Endometrial microvascular endothelial cells (primary cell): ENCODE results near the gene OGFR. TPM values are rescaled to one million over a fixed set of nuclear protein-coding genes. Genes with fewer than 3 reads are reported as not detected.

Experiments used
- in situ Hi-C: cut with HindIII; loops from 2 replicates; pipeline ENCODE4 v1.10.0; 2017; ENCODE audit warnings: low sequenced_read_pairs, low pct_unique_long_range_greater_than_20kb; ENCODE audit errors: inconsistent ontology term
- total RNA-seq: library from RNA; depleted of rRNA; stranded (reverse); fragments of >200 nt; gene quantifications from one replicate; pipeline ENCODE4 v1.2.3, GENCODE V29; 2015; ENCODE audit errors: inconsistent ontology term

The OGFR gene
- total RNA-seq, 1 donor from 2014 or later = 55.3 TPM

DNA sequence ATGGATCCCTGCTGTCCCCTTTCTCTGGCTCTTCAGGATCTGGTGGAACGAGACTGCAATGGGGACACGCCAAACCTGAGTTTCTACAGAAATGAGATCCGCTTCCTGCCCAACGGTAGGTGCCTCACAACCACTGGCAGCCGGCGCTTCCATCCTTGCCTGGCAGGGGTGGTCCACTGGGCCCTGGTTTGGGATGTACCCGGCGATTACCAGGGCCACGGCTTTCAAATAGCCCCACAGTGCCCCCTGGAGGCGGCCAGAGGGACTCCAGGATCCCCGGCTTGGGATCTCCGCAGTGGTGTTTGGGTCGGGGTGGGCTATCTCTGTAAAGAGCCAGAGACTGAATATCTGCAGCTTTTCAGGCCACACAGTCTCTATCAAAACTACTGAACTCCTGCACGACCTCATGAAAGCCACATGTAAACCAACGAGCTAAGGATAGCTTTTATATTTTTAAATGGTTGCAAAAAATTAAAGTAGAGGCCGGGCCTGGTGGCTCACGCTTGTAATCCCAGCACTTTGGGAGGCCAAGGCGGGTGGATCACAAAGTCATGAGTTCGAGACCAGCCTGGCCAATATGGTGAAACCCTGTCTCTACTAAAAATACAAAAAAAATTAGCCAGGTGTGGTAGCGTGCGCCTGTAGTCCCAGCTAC lies 3.7 kb downstream of the OGFR start:
- in situ Hi-C loops = no loop called here

DNA sequence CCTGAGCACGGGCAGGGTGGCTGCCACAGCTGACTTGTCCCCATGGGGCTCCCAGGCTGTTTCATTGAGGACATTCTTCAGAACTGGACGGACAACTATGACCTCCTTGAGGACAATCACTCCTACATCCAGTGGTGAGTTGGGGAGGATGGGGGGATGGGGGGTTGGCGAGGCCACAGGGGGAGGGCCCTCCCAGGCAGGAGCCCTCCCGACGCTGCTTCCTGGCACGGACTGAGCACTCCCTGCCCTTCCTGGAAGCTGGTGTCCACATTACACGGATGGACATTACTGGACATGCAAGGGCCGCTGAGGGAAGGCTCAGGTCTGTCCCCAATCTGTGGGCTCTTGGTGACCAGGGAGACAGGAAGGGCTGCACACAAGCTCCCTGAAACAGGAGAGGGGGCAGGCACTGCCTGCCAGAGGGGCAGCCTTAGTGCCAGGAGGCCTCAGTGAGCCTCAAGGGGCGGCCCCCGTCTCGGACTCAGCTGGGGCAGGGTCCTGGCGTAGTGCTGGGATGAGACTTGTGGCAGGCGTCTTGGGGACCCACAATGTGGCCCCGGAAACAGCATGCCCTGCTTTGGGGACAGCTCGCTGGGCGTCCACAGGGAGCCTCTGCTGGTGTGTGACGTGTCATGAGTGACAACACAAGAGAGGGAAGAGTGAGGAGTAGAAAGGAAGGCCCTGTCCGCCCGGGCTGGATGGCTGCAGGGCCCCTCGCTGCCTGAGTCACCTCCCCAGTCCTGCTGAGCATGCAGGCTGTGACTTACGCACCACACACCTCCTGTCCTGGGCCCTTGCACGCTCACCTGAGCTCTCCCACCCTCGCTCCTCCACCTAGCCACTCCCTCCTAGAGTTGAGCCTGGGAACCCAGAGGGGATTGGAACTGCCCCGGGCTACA lies 5.1 kb downstream of the OGFR start:
- in situ Hi-C loops = no loop called here

DNA sequence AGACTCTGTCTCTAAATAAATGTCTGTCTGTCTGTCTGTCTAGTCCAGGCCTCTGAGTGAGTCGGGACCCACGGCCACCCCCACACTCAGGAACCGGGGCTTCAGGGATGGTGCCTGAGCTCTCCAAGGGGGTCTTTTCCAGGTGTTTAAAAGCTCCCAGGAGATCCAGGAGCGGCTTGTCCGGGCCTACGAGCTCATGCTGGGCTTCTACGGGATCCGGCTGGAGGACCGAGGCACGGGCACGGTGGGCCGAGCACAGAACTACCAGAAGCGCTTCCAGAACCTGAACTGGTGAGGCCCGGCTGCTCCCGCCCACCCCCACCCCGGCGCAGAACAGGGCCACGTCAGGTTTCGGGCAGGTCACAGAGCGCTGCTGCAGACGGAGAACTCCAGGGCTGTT lies 6.7 kb downstream of the OGFR start:
- in situ Hi-C loops = no loop called here

DNA sequence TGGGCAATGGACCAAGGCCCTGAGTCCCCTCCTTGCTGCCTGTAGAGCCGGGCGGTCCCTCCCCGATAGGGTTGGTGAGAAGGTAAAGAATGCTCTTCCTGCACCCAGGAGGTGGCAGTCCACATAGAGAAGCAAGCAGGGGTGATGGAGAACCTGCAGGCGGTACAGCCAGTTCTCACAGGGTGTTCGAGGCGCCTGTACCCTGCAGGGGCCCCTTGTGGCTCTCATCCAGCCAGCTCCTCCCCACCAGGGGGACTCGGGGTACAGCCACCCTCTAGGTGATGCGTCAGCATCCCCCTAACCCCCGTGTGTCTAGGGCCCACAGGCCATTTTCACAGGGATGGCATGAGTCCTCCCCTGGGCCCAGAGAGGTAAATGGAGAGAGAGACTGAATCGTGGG lies 7.1 kb downstream of the OGFR start:
- in situ Hi-C loops = no loop called here

DNA sequence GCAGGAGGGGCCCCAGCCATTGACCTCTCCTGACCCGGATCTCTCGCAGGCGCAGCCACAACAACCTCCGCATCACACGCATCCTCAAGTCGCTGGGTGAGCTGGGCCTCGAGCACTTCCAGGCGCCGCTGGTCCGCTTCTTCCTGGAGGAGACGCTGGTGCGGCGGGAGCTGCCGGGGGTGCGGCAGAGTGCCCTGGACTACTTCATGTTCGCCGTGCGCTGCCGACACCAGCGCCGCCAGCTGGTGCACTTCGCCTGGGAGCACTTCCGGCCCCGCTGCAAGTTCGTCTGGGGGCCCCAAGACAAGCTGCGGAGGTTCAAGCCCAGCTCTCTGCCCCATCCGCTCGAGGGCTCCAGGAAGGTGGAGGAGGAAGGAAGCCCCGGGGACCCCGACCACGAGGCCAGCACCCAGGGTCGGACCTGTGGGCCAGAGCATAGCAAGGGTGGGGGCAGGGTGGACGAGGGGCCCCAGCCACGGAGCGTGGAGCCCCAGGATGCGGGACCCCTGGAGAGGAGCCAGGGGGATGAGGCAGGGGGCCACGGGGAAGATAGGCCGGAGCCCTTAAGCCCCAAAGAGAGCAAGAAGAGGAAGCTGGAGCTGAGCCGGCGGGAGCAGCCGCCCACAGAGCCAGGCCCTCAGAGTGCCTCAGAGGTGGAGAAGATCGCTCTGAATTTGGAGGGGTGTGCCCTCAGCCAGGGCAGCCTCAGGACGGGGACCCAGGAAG lies 7.7 kb downstream of the OGFR start:
- in situ Hi-C loops = no loop called here

DNA sequence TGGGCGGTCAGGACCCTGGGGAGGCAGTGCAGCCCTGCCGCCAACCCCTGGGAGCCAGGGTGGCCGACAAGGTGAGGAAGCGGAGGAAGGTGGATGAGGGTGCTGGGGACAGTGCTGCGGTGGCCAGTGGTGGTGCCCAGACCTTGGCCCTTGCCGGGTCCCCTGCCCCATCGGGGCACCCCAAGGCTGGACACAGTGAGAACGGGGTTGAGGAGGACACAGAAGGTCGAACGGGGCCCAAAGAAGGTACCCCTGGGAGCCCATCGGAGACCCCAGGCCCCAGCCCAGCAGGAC lies 8.2 kb downstream of the OGFR start:
- in situ Hi-C loops = no loop called here

DNA sequence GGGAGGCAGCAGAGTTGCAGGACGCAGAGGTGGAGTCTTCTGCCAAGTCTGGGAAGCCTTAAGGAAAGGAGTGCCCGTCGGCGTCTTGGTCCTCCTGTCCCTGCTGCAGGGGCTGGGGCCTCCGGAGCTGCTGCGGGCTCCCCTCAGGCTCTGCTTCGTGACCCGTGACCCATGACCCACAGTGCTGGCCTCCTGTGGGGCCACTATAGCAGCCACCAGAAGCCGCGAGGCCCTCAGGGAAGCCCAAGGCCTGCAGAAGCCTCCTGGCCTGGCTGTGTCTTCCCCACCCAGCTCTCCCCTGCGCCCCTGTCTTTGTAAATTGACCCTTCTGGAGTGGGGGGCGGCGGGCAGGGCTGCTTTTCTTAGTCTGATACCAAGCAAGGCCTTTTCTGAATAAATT lies 9.0 kb downstream of the OGFR start:
- in situ Hi-C loops = no loop called here

DNA sequence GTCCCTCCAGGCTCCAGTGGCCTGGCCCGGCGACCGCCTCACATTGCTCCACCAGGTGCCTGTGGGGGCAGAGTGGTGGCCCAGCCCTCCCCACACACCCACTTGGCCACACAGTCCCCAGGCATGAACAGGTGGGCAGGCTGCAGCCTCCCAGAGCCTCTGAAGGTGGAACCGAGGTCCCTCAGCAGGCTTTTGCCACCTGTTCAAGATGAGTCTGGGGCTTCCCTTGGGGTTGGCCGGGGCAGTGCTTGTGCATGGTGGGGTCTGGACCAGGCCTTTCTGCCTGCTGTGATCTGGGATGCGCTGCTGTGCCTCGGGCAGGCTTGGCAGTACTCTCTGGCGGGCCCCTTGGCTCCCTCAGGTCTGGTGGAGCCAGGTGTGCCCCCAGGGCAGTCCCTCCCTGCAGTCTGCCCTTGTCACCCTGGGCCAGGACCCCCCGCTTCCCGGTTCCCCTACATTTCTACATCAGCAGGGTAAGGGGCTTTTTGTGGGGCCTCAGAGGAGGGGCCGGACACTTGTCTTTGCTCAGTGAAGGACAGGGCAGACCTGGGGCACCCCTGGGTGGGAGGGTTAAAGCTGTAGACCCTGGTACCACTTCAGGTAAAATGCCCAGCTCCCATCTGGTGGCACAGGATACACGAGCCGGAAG lies 9.5 kb downstream of the OGFR start:
- in situ Hi-C loops = no loop called here

DNA sequence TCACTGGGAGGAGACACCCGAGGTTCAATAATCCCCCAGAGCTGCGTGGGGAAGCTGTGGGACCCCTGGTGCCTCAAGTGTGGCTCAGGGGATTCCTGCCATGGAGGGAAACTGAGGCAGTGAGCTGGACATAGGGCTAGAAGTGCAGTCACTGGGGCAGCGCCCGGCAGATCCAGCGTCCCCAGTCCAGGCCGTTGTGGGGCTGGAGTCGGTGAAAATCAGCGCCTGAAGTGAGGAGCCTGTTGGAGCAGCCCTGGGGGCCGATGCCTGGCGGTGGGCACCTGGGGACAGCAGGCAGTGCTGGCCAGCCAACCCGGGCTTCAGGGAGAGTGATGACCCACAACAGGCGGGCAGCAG lies 10.1 kb downstream of the OGFR start:
- in situ Hi-C loops = no loop called here

DNA sequence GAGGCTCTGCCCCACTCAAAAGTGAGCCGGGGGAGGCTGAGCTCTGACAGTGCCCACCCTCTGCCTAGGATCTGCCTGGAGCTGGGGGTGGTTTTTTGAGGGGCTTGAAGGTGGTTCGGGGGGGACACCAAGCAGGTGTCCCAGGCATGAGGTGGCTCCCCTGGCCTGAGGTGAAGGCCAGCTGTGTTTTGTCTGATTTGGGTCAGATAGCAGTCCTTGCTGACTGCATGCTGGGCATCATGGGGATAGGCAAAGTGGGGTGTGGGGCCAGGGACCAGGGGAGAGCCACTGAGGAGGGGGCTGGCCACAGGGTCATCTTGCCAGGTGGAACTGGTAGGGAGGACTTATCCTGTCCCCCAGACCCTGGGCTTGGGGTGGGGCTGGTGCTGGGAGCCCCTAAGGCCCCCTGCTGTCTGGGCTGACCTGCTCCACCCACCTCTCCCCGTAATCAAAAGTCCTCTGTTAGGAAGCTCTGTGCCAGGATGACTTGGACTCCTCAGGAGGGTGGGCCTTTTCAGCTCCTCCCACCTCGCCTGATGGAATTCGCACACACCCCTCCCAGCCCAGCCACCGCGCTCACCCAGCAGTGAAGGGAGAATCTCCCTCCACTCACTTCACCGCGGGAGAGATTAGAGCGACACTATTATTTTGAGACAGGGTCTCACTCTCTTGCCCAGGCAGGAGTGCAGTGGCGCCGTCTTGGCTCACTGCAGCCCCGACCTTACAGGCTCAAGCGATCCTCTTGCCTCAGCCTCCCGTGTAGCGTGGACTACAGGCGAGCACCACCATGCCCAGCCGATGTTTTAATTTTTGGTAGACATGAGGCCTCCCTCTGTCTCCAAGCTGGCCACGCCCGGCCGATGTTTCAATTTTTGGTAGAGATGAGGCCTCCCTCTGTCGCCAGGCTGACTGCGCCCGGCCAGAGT lies 10.7 kb downstream of the OGFR start:
- in situ Hi-C loops = no loop called here

DNA sequence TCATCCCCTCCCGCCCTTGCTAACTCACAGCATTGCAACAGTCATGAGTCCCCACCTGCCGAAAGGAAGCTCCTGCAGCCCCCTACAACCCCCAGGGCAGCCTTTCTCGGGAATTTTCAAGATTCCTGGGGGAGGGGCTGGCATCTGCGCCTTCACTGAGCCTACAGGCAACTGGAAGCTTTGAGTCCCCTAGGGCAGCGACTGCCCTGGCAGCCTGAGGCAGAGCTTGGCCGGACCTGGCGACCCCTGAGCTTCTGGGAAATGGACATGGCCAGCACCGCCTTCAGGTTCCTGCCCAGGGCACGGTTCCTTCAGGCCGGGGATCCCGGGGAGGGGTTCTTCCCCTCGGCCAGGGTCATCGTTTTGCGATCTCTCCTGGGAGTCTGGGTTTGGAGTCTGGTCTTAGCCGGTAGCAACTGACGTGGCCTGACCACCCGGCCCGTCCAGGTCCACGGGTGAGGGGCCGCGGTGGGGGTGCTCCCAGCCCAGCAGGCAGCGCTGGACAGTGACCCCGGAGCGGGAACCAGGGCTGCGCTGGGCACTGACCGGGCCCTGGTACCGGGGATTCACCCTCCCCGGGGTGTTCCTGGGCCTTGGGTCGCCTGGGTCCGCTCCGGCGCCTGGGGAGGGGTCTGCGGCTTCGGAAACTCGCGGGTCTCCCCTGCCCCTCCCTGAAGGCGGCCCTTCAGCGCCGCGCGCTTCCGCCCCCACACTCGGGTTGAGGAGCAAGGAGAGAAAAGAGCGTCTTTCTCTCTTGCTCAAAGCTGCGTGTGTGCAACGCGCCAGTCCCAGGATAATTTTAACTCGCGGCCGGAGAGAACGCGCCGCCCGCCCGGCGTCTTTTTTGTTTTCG lies 11.6 kb downstream of the OGFR start:
- in situ Hi-C loops = no loop called here

DNA sequence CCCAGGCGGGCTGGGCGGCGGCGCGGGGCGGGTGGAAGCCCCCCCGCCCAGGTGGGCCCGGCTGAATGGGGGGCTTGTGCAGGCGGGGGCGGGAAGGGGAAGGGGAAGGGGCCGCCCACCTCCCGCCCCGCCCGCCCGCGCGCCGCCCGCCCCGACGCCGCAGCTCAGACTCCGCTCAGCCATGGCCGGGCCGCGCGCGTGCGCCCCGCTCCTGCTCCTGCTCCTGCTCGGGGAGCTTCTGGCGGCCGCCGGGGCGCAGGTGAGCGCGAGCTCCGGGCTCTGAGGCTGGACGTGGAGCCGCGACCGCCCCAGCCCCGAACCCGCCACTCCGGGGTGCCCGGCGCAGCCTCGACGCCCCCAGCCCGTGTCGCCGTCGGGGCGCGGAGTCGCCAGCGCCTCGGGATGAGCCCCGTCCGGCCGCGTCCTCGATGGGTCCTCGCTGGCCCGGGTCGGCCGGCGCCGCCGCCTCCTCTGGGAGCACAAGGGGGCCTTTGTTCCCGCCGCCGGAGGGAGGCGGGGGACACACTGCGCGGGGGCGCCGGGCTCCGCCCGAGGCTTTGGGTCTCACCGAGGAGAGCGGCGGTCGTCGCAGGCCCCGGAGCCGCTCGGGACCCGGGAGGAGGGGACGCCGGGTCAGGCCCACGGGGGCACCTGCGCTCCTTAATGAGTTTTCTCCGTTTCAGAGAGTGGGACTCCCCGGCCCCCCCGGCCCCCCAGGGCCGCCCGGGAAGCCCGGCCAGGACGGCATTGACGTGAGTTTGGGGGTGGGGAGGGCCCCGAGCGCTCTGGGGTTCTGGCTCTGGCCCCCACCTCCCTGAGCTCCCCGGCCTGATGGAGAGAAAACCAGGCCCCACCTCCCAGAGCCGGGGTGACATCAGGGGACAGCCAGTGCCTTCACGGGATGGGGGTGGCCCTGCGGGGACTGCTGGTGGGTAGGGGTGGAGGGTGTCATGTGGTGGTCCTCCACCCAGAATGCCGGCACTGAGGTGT lies 12.5 kb downstream of the OGFR start, which contains the start of gene COL9A3:
TSS of gene COL9A3 (plus strand) at position 167 of the 990 bp plus-strand sequence. CDS start at position 182, 15 bp downstream.
- in situ Hi-C loops = no loop called here

DNA sequence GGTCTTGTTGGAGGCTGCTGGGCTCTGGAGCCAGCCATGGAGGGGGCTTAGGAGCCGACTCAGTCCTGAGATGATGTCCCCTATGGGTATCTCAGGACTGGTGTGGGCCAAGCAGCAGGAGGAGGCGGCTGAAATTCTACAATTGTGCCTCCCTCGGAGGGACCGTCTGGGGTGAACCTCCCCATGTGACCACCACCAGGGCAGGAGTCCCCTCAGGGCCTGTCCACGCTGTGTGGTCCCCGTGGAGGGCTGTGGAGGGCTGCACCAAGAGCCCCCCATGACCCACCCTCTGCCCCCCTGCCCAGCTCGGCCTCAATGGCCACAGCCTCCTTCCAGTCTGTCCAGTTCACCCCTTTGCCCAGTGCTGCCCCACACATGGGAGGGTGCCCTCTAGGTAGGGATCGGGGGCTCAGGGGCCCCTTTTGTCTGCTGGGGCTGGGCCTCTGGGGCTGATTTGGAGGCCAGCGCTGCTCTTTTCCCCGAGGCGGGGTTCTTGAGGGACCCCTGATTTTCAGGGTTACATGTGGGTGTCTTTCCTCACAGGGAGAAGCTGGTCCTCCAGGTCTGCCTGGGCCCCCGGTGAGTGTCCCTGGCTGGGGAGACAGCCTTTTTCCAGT lies 13.4 kb downstream of the OGFR start:
- in situ Hi-C loops = no loop called here

DNA sequence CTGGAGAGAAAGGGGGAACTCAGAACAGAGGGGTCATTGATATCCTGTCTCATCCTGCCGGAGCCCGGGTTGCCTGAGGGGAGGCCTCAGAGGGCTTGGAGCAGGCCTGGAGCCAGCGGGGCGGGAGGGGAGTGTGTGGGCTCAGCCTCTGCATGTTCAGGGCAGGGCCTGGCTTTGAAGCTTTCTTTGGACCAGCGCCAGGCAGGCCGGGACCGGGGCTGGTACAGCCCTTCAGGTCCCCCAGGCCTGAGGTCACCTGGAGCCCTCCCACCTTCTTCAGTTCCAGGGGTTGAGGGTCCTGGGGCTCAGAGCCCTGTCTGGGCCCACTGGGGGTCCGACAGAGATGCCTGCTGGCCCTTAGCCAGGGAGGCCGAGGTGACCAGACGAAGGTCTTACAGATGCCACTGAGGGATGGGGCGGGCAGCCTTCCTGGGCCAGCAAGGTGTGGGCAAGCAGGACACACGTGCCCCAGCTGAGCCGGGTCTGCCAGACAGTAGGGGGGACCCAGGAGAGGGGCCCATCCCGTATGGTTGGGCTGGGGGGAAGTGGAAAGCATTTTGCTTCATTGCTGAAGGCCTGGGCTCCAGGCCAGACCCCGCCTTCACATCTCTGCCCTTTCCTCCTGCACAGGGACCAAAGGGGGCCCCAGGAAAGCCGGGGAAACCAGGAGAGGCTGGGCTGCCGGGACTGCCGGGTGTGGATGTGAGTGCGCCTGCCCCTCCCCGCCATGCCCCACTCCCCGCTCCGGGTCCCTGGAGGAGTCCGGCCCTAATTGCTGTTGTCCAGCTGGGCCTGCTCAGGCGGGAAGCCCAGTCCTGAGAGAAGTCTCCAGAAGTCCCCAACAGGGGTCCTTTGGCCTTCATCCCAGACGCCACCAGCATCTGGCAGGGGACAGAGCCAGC lies 14.2 kb downstream of the OGFR start:
- in situ Hi-C loops = no loop called here

DNA sequence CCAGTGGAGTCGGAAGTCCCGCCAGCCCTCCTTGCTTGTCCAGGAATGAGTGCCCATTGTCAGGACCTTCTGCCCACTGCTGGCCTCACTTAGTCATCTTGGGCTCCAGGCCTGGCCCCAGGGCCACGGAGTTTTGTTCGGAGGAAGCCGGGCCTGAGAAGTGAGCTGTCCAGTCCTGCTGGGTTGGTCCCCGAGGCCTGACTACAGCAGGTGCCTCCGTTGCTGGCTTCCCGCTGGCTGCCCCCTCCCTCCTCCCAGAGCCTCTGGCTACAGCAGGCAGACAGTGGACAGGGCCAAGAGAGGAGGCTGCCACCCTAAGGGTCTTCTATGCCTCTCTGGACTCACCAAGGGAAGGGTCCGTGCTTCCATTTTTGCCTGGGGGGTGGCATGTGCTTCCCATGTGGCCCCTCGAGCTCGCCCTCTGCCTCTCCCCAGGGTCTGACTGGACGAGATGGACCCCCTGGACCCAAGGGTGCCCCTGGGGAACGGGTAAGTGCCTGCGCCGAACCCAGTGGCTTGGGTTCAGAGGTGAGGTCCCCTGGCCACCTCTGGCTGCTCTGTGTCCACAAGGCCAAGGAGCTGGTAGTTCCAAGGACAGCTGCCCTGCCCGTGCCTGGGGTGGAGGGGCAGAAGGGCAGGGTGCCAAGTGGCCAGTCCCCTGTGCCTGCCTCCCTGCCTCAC lies 15.0 kb downstream of the OGFR start:
- in situ Hi-C loops = no loop called here
